Measurements from ENCODE around the gene GDPD5. TPM values are rescaled to one million over a fixed set of nuclear protein-coding genes. Genes with fewer than 3 reads are reported as not detected.

Gene GDPD5
- total and polyA plus RNA-seq, 9 of the 15 experiments (the other 6 are each of a cell fraction or from before 2014, with no cell fraction given) = 0.32 to 27.3 (median 8.0) TPM

DNA sequence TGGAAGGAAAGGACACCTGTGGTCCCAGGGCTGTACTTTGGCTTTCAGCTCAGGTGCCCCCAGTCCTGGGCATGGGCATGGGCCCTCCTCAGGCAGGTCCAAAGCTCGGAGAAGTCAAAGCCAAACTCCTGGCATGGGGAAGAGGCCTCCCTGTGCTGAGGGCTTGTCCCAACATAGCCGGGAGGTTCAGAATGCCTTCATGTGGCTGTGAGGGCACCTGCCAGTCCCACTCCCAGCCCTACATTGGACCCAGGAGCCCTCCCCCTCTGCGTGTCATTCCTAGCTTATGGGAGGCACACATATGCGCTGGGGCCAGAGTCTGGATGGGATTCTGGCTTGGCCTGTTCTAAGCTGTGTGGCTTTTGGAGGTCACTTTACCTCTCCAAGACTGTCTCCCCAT, 91.7 kb downstream of the GDPD5 start:
- Histone ChIP-seq H3K9me3 (replicated peaks; ENCODE audit: control insufficient read depth, insufficient read depth, low read depth, low read length) (no peaks in the 10 kb centered on the region), H3K9me1 (ENCODE audit: control insufficient read depth, insufficient read depth, low read length) (no peaks in the 10 kb centered on the region), H3K79me2 (ENCODE audit: control insufficient read depth, insufficient read depth, low read length) (no peaks in the 10 kb centered on the region), H3K27me3 (ENCODE audit: control insufficient read depth in 2 of 2, insufficient read depth in 2 of 2, low read length in 2 of 2) (peaks cover 4 to 22% of the 10 kb centered on the region in 2 experiments; a peak in 4 of 5 replicates), H3K4me2 (ENCODE audit: insufficient read depth, low read length) (no peak overlapping the region), H3K4me1 (replicated peaks in 1 of 2; ENCODE audit: control insufficient read depth in 2 of 2, insufficient read depth in 2 of 2, low read length in 2 of 2) (peaks cover 0 to 10% of the 10 kb centered on the region in 2 experiments; a peak in 3 of 5 replicates), H3K27ac (ENCODE audit: extremely low read depth, low read depth, low read length) (no peak overlapping the region), H3K9ac (ENCODE audit: insufficient read depth in 1 of 2, low read depth in 2 of 2, low read length in 2 of 2) (peak overlapping the region in 1 of 2 experiments; percentile 47; a peak in 2 of 4 replicates), H3K36me3 (ENCODE audit: control insufficient read depth, insufficient read depth, low read length) (no peaks in the 10 kb centered on the region), H3K4me3 (no peak overlapping the region), H2AFZ (ENCODE audit: low read depth, low read length) (no peak overlapping the region), H4K20me1 (replicated peaks; ENCODE audit: control insufficient read depth, insufficient read depth, low read length) (no peaks in the 10 kb centered on the region)
- no peak for ATAC-seq
- no peak for DNase-seq (ENCODE audit: extremely low read depth in 1 of 4, low spot score in 3 of 4)
- BruUV-seq (replicated peaks) = no TSS peak
- ChIA-PET CTCF (ENCODE audit: low intra/inter-chr PET ratio) (no interaction called here), POLR2A (interaction anchor here (0.5 to 2.1 kb wide), 7 partner anchors 11 to 92 kb away, joined by 3 to 16 read pairs (median 4); no protein-coding TSS in a partner anchor)
- in situ Hi-C loops (cut with MboI) (loop anchor here (25.0 kb wide), 1 partner anchor 428 kb away; no protein-coding TSS in a partner anchor), intact Hi-C loops (cut with micrococcal nuclease) (no loop called here)
- TF ChIP-seq KHSRP (IDR thresholded peaks at IDR 0.05) (no peak), MAFK (IDR thresholded peaks at IDR 0.05; ENCODE audit: low read length) (no peak)
- FAIRE-seq = no peak
- WGBS (ENCODE audit: insufficient coverage, low coverage, missing lambda C conversion rate) = 31% methylated on average over 4 of the region's 4 CpGs

DNA sequence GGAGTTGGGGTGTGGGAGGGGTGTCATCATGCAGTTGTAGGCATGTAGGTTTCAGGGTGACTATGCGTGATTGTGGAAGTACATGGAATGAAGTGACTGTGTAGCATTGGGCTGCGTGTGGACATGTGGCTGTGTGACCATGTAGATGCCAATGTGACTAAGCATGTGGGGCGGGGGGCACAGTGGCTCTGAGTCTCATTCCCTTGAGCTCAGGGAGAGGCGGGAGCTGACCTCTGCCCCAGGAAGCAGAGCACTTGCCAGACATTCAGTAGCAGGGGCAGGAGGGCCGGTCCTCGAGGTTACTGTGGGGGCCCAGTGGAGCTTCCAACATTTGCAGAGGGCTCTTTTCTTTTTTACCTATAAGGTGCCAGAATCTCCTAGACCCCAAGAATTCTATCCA, 92.3 kb downstream of the GDPD5 start:
- in situ Hi-C loops (cut with MboI) = loop anchor here (25.0 kb wide), 1 partner anchor 429 kb away; no protein-coding TSS in a partner anchor
- TF ChIP-seq POLR2AphosphoS5 (IDR thresholded peaks at IDR 0.05; ENCODE audit: control insufficient read depth, insufficient read depth, low read depth, low read length) (no peak), ETS2 (tag; IDR thresholded peaks at IDR 0.05; ENCODE audit: borderline replicate concordance, poor library complexity, severe bottlenecking) (no peak), NFATC3 (IDR thresholded peaks at IDR 0.05) (no peak), ZNF445 (CRISPR knock-in tag; IDR thresholded peaks at IDR 0.05; ENCODE audit: low read depth) (no peak), NR1H2 (CRISPR knock-in tag; IDR thresholded peaks at IDR 0.05) (no peak), NR2C1 (IDR thresholded peaks at IDR 0.05) (peak; percentile 29; the same call in 1 of the 2 replicates), NR2C1 (tag; IDR thresholded peaks at IDR 0.05) (0 out of 2 replicates have a peak, but pooled peaks have one; percentile 10)
- TF ChIP-seq, protein P1, sequence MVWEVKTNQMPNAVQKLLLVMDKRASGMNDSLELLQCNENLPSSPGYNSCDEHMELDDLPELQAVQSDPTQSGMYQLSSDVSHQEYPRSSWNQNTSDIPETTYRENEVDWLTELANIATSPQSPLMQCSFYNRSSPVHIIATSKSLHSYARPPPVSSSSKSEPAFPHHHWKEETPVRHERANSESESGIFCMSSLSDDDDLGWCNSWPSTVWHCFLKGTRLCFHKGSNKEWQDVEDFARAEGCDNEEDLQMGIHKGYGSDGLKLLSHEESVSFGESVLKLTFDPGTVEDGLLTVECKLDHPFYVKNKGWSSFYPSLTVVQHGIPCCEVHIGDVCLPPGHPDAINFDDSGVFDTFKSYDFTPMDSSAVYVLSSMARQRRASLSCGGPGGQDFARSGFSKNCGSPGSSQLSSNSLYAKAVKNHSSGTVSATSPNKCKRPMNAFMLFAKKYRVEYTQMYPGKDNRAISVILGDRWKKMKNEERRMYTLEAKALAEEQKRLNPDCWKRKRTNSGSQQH (CRISPR knock-in tag; IDR thresholded peaks at IDR 0.05) = no peak
- TF ChIP-seq, protein P2, sequence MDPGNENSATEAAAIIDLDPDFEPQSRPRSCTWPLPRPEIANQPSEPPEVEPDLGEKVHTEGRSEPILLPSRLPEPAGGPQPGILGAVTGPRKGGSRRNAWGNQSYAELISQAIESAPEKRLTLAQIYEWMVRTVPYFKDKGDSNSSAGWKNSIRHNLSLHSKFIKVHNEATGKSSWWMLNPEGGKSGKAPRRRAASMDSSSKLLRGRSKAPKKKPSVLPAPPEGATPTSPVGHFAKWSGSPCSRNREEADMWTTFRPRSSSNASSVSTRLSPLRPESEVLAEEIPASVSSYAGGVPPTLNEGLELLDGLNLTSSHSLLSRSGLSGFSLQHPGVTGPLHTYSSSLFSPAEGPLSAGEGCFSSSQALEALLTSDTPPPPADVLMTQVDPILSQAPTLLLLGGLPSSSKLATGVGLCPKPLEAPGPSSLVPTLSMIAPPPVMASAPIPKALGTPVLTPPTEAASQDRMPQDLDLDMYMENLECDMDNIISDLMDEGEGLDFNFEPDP (CRISPR knock-in tag; IDR thresholded peaks at IDR 0.05) = no peak
- Histone ChIP-seq H3K4me3 (no peak overlapping the region), H2AFZ (ENCODE audit: low read depth, low read length) (no peak overlapping the region), H3K9ac (ENCODE audit: insufficient read depth in 1 of 2, low read depth in 2 of 2, low read length in 2 of 2) (peak overlapping the region in 1 of 2 experiments; percentile 29; a peak in 1 of 4 replicates), H3K9me3 (replicated peaks; ENCODE audit: control insufficient read depth, insufficient read depth, low read depth, low read length) (no peaks in the 10 kb centered on the region), H3K4me1 (replicated peaks in 1 of 2; ENCODE audit: control insufficient read depth in 2 of 2, insufficient read depth in 2 of 2, low read length in 2 of 2) (peaks cover 0 to 6% of the 10 kb centered on the region in 2 experiments; a peak in 3 of 5 replicates), H4K20me1 (replicated peaks; ENCODE audit: control insufficient read depth, insufficient read depth, low read length) (no peaks in the 10 kb centered on the region), H3K36me3 (ENCODE audit: control insufficient read depth, insufficient read depth, low read length) (no peaks in the 10 kb centered on the region), H3K79me2 (ENCODE audit: control insufficient read depth, insufficient read depth, low read length) (no peaks in the 10 kb centered on the region), H3K4me2 (ENCODE audit: insufficient read depth, low read length) (no peak overlapping the region), H3K9me1 (ENCODE audit: control insufficient read depth, insufficient read depth, low read length) (no peaks in the 10 kb centered on the region), H3K27me3 (ENCODE audit: control insufficient read depth in 2 of 2, insufficient read depth in 2 of 2, low read length in 2 of 2) (peaks cover 4 to 22% of the 10 kb centered on the region in 2 experiments; a peak in 4 of 5 replicates), H3K27ac (ENCODE audit: extremely low read depth, low read depth, low read length) (no peak overlapping the region)
- BruUV-seq (replicated peaks) = no TSS peak
- intact Hi-C loops (cut with micrococcal nuclease) = no loop called here
- ChIA-PET CTCF (ENCODE audit: low intra/inter-chr PET ratio) (no interaction called here), POLR2A (interaction anchor here (0.5 to 2.1 kb wide), 5 partner anchors 11 to 46 kb away, joined by 3 to 16 read pairs (median 4); no protein-coding TSS in a partner anchor)
- 29% methylated on average over 6 of the region's 6 CpGs for WGBS (ENCODE audit: insufficient coverage, low coverage, missing lambda C conversion rate)
- no peak for DNase-seq (ENCODE audit: extremely low read depth in 1 of 4, low spot score in 3 of 4)
- ATAC-seq = no peak; the same call in 2 of the 3 replicates
- FAIRE-seq = no peak
